CD4-positive, alpha-beta T cell treated with Interleukin-2 at 100 ng/mL for 4 hours (primary cell): ENCODE results near the gene S100A6.

Experiments used
- DNase-seq: peaks from one replicate; pipeline ENCODE4 v3.0.0-alpha.2; 2020; ENCODE audit warnings: low spot score

Gene S100A6

GRCh38 chr1:153545067-153546055, 9.6 kb upstream of the S100A6 start, which contains the start of gene S100A4:
S100A4 (minus strand) TSS chr1:153545806; CDS start chr1:153544794, 1,012 bp downstream.
- DNase-seq: peak; percentile 94

GRCh38 chr1:153544453-153545066, 8.8 kb upstream of the S100A6 start:
- DNase-seq: no peak

- DNase-seq: no peak
These were observed 7.9 kb upstream of the S100A6 start for GRCh38 chr1:153543736-153544135.

DNA sequence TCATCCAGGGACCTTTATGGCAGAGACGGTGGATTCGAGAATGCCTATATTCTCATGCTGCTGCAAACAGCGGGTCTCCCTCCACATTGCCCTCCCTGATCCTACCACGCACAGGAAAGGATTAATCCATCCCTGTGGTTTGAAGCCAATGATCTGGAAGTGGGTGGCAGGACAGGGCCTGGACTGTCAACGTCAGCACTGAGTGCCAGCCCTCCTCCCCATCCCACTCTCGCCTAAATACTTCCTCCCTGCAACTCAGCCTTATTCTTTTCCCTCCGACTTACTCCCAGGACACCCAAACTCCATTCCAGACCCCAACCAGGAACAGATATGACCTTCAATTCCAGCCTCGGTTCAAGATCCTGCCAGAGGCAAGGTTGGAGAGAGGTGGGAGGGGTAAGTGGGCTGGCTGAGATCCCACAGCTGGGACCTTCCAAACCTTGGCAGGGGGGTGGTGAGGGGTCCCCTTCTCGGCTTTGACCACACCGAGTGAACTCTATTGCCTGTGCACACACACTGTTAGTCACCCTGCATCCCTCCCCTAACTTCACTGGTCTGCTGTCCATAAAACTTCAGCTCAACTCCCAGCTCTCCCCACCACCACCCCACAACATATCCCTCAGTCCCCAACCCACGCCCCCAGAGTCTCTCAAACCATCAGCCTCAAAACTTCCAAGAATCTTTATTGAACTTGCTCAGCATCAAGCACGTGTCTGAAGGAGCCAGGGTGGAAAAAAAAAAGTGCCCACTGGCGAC, 7.3 kb upstream of the S100A6 start:
- no peak for DNase-seq

DNA sequence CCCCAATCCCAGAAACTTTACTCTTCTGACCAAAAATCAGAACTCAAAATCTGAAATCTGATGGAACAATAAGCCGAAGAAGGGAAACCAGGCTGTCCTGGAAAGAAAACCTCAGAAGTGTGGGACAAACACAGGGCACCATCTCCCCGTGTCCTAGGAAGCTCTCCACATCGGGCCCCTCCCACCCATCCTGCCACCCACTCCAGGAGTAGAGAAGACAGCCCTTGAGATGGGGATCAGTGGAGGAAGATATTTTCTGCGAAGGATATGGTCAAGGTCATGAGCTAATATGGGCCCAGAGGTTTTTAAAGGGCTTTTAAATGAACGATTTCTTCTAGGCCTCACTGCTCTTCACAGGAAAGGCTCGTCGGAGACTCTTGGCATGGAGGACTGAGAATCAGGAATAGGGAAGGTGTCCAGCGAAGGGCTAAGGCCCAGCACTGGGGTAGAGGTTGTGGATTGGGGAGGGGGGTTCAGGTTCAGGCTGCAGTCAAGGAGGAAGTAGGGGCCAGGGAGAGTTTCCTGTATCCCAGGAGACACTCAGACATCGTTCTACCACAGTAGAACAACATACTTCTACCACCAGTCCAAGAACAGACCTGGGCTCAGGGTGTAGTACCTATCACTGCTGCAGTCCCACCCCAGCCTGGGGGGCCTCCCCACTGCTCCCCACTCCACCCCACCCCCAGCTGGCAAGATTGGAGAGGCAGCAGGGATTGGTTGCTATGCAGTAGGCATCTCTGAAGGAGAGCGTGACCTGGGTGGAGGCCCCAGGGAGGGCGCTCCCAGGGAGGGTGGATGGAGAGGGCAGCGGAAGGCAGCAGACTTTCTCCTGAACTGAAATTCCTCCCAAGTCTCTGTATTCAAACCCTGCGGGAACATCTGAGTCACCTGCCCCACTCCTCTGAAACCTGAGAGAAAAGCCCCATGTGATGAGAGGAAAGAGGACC, 6.1 kb upstream of the S100A6 start:
- DNase-seq: no peak

DNA sequence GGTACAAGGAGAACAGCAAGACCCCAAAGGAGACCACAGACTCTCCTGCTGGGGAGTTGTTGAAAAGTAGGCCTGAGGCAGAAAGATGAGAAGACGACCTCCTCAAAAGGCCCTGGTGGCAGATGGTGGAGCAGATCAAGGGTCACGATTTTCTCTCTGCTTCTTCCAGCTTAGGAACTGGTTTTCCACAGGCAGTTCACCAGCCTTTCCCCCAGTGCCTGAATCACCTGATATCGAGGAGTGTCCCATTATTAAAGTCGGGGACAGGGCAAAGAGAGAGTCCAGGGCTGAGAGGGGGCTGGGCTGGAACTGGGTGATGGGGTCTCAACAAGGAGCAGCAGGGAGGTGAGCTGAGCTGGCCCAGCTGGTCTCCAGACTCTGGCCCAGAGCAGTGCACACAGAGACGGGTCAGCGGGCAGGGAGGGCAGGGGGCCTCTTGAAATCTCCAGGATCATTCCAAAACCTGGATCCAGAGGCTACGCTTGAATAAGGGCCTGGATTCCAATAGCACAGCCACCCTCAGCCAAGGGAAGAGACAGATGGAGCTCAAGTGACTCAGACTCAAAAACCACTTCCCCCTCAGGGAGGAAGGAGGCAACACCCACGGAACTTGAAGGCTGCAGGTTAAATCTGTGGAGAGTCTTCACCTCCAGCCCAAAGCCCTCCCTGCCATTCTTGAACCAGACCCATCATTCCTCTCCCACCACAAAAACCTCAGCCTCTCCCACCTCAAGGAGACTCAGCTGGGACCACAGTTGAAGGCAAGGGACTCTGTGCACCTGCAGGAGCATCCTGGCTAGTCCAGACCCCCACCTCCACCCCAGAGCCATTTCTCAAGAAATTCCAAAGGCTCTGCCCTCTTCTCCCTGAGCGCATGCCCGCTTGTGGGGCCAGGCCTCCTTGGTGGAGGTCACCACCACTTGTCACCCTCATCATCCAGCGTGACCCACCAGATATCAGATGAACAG, 4.9 kb upstream of the S100A6 start, which contains the start of gene S100A5:
Gene S100A5, minus strand, starts transcription at position 541 of the 968 bp plus-strand sequence. CDS start 743 bp downstream, outside the sequence.
- DNase-seq: peak; percentile 83

DNA sequence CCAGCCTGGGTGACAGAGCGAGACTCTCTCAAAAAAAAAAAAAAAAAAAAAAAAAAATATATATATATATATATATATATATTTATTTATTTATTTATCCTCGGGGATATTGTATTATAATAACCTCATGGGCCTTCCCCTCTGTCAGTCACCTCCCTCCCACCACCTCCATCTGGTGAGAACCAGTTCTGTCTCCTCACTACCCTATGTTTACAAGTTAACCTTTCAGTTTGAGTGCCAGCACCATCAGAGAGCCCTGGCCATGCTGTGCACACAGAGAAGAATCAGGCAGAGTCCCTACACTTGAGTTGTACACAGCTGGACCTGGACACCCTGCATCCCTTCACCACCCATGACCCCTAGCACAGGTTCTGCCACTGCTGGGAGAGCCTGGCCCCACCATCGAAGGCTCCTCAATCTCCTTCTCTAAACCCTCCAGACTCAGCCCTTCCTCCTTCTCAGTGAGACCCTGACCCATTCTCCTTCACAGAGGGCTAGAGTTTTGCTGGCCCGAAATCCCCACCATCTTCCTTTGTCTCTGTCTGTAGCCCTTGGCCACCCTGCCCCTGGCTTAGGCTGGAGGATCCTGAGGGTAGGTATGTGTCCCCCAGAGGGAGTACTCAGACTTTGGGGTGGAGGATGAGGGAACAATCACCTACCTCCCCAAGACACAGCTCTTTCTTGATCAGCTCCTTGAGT, 3.8 kb upstream of the S100A6 start:
- no peak for DNase-seq

DNA sequence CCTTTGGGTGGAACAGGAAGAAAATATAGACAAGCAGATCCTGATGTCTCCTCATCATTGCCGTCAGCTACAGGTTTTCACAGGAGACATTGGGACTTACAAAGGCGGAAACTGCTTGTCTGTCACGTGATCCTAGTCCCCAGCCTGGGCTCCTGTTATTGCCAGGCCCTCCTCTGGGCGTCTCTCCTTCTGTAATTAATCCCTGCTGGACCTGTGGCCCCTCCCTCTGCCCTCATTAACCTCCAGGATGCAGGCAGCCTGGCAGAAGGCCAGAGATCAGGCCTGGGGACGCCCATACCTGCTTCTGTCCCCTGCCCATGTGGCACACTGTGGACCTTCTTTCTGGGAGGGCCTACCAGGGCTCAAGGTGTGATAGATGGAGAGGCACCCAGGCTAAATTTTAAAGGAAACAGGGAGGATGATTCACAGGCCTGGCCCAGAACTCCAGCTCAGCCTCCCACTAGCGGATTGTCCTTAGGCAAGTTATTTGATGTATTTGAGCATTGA, 2.6 kb upstream of the S100A6 start:
- DNase-seq: no peak

DNA sequence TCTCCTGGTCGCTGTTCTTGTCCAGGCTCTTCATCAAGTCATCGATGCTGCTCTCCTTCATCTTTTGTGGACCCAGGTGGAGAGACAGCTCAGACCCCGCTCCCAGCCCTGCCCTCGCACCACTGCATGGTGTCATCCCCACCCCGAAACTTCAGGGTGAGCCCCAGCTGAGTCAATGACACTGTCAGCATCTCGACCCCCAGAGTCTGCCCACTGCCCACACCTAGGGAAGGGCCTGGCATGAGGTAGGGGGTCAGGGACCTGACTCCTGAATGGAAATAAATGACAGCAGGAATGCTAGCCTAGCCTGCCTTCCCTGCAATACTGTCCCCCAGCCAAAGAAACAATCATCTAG, 1.6 kb upstream of the S100A6 start:
- DNase-seq: no peak

DNA sequence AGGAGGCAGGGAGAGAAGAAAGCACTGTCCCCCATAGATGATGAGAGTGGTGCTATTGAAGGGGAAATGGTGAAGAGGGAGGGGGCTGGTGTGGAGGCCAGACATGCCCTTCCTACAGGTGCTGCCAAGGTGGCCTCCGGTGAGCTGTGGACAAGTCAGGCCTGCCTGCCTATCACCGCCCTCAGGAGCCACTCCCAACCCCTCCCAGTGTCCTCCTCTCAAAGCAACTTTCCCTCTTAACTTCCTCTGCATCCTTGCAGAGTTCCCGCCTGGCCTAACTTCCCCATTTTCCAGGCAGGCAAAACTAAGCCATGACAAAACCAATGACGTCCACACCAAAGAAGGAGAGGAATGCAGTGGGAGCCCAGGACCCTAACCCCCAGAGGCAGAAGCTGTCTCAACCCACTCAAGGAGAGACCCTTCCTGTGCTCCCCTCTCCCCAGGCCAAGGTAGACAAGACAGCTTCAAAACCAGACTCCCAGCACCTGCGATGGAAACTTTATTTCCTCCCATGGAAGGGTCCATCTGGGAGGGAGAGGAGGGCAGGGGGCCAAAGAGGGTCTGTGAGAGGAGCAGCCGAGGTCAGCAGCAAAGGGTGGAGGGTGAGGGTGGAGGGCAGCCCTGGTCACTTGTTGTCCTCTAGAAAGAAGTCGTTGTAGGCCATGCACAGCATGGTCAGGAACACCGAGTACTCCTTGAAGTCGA, 1.0 kb upstream of the S100A6 start:
- no peak for DNase-seq

DNA sequence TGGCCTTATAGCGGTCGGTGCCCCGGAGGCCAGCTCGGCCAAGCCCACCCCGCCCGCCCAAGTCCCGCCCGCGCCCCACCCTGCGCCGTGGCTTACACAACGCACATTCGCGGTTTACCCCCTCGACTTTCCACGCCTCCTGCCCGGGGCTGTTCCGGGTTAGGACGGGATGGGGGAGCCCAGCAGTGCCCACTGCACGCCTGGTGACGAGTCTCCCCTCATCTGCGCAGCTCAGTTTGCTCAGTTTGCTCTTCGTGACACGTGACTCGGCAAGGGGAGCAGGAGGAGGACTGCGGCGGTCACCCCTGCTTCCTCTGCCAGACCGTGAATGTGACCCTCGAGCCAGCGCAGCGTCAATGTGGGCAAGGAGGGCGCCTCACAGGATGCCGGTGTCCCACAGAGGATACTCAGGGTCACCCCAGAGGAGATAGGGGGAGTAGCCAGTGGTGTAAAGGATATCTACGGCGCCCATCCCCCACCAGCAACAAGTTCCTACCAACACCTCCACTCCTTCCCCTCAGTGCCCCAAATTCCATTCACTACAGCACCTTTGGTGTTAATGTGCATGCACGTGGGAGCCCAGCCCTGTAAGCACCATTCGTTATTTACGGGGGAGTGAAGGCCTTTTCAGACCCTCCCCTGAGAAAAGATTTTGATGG, 350 bp upstream of the S100A6 start:
- peak; percentile 89 for DNase-seq

GRCh38 chr1:153534925-153535241, 908 bp downstream of the S100A6 start:
- no peak for DNase-seq

DNA sequence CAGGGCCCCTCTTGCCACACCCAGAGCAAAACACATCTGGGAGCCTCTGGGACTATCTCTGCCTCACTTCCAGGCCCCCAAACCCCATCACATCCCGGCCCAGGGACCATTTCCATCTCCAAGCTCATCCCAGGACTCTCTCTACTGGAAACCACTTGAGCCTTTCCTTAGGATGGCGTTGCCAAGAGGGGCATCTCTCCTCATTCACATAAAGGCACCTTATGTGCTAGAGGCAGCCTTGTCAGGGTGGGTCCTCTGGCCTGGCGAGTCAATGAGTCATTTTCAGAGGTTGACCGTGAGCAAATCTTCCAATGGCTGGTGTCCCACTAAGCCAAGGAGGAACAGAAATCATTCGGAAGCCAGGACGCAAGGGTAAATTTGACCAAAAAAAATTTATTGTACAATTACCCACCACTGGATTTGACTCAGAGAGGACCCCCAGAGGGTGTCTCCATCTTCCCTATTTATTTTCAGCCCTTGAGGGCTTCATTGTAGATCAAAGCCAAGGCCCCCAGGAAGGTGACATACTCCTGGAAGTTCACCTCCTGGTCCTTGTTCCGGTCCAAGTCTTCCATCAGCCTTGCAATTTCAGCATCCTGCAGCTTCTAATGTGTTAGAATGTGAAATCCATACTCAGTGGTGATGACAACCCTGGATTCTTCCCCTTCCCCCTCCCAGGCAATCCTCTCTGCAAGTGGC, 1.4 kb downstream of the S100A6 start:
- DNase-seq: no peak

DNA sequence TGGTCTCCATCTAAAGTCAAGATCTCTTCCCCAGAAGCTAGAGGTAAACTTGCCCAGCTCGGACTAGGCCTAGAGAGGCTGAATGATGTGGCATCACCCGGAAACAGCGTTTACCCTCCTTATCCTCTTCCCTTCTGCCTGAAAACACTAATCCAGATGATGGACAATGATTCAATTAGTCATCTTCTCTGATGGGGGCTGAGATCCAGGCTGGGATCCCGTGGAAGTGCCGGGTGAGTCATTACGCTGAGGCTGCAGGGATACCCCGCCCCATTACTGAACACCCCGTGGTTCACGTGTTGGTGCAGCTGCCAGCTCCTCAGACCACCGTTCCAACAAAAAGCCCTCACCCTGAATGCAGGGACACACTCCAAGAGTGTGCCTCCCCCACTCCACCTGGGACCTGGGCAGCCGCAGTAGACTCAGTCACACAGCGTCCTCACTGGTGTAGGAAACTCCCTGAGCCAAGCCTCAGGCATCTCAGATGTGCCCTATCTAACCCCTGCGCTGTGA, 2.0 kb downstream of the S100A6 start:
- DNase-seq: peak; percentile 26

DNA sequence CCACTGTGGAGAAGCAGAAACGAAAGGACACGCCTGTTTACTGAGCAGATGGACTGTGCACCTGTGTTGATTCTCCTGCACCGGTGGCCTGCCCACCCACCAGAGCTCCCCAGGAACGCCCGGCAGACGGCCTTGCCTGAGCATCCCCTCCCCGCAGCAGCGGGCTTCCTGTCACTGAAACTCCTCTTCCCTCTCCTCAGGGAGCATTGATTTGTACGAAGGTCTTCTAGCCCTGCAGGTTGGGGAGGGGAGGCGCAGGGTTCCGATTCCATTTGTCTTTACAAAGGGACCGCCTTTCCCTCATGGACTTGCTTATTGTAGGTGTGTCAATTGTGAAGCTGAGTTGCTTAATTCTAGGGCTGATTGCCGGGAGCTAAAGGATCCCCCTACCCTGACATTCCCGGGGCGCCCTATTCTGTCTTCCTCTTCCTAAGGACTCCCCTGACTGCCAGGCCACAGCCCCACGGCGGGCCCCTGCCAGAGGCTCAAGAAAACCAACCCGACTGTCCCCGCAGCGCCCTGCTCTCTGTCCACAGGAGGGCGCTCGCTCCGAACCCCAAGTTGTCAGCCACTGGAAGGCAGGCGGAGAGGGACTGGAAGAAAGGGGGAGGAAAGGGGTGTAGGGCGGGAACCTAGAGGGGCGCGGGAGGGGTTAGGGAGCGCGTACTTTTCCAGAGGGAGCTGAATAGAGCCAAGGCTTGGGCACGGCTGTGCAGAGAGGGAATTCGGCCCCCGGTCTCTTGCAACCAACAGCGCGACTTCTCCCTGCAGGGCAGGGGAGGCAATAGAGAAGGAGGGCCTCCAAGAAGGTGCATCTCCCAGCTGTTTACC, 2.8 kb downstream of the S100A6 start:
- peak; percentile 81 for DNase-seq

DNA sequence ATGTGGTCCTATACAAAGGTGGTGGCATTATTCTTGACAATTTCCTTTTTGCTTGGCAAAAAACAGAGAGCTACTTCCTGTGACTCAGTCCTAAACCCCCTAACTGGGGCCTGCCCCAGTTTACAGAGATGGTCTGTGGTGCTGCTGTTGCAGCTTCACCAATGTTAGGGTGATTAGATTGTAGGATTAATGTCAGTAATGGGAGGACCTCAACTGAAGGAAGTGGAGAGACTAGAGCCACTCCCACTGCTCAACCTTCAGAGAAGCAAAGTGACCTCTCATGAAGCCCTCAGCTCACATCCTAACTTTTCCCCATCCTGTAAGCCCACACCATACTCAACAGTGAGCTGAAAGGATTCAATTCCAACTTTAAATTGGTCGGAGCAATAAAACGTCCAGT, 3.6 kb downstream of the S100A6 start:
- DNase-seq: peak; percentile 78
